NCI-H1694 treated with DMSO at 0.1 percent for 48 hours (cell line): Measurements from ENCODE around the gene SORBS2.

Source experiments
- DNase-seq: peaks from one replicate; lab custom pipeline; 2025; lab: John Stamatoyannopoulos, UW

SORBS2 gene

DNA sequence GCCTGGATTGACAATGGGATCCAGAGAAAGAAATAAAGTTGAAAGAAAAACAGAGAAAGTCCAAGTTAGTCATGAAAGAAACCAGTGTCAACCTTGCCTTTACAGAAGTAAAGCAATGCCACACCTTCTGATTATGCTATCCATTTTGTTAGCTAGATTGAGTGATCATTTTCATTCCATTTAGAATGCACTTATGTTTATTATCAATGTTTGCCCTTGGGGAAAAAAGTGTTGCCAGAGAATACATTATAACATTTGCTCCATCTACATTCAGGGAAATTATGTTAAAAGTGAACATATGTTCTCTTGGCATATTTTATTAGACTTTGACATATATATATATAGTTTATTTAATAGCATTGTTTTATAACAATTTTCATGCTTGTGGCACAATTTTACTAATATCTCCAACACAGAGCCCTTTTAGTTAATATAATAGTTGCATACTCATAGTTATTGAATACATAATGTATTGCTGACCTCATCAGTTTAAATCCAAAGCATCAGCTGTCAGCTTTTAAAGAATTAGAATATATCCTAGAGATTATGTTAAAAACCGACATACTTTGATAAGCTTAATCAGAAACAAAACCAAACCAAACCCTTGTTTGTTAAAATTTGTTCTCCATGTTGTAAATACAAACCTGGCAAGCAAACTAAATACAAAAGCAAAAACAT lies 134.2 kb downstream of the SORBS2 start:
- no peak for DNase-seq

DNA sequence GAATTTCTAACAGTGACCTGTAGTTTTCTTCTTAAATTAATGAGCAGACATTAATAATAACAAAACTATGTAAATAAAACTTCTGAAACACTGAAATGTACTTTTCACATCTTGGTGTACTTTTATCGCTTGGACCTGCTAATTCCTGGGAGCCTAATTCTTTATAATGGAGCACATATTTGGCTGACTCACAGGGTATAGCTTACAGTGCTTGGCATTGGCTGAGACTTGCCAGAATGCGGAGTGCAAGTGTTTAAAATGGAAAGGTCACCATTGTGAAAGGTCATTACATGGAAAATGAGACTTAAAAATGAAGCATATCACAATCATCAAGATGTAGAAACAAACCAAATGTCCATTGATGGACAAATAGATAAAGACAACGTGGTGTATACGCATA lies 139.4 kb downstream of the SORBS2 start:
- no peak for DNase-seq

DNA sequence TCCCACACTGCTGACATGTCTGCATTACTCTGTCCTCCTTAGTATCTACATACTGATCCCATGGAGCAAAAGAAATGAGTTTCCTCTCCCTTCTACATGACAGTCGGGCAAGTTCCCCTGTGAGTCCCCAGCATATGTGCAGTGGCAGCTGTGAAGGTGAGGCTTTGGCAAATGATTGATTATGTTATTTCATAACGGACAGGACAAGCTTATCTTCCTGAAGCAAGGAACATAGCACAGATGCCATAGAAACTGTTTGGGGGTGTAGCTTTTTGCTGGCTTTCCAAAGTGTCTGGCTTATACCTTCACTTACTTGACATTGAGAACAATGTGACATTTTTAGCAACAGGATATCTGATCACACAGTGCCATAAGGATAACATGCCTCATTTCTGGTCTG lies 139.8 kb downstream of the SORBS2 start:
- DNase-seq: no peak

DNA sequence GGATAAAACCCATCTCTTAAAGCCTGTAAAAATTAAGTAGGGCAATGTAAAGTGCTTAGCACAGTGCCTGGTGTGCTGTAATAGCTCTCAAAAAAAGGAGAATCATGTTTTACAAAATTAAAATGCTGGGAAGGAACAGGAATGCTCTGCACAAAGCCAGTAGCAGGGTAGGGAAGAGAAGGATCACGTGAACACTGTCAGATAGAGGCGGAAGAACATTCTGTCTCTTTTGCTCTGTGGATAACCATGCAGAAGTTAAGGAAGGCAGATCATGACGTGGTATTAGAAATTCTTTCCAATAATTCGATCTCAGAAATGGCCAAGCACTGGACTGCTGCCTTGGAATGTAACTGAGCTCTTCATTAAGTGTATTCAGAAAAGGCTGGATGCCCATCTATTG lies 140.5 kb downstream of the SORBS2 start:
- no peak for DNase-seq

DNA sequence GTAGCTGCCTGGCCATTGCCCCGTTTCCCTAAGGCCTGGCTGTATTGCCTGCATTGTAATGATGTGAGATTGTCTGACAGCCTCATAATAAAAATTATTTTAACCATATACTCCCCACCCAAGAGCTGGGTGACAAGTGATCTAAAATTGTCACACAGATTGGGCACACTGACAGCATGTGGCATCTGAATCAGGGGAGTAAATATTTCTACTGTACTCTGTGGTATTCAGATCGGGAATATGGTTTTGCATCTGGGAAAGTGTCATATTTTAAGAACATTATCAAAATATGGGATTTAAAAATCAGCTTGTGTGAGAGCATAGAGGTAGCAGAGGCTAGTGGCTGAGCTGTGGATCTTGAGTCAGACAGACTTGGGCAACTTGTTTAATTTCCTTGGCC lies 140.9 kb downstream of the SORBS2 start:
- DNase-seq: no peak

DNA sequence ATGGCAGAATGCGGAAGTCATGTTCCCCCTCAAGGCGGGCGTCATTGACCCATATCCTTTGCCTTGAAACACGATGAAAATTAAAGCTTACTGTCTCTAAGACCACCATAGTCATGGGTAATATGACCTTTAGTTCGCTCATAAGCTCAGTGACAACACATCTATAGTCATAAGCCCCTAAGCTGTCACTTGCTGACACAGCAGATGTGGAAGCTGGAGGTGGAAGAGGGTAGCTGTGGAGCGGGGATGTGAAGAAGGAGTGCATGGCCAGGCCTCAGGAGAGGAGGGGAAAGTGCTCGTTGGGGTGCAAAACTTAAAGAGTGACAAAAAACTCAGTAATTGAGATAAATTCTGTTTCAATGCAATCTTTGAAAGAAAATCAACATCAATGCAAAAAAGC lies 142.7 kb downstream of the SORBS2 start:
- no peak for DNase-seq

DNA sequence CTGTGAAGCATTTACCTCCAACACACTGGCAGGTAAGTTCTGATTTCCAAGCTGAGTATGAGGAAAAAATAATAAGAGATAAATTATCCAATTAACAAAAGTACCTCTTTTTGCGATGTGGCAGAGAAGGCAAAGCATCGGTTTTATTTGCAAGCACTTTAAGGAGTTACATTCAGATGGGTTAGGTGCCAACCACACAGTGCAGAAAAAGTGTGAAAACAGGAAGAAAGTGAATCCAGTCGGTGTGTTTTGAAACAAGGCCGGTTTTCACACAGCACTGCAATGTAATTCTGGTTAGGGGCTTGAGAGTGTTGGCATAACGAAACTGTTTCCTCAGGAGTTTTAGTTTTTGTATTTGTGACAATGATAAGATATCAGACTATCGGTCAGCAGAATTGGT lies 145.8 kb downstream of the SORBS2 start:
- no peak for DNase-seq

DNA sequence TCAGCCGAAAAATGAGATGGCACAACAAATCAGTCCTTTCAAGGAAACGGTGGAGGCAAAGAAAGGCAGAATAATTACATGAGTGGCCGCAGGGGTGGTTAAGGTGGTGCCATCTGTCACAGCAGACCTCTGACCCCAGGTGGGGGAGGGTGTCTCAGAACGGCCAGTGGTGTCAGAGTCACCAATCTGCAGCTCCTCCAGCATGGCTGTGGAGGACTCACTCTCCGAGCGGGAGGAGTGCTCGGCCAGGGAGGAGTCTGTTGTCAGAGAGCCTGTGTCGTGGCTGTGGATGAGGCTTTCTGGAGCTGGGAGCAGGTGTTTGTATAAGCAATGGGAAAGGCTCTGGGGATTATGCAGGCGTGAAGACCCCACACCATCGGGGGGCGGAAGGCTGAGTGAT lies 146.3 kb downstream of the SORBS2 start:
- no peak for DNase-seq

DNA sequence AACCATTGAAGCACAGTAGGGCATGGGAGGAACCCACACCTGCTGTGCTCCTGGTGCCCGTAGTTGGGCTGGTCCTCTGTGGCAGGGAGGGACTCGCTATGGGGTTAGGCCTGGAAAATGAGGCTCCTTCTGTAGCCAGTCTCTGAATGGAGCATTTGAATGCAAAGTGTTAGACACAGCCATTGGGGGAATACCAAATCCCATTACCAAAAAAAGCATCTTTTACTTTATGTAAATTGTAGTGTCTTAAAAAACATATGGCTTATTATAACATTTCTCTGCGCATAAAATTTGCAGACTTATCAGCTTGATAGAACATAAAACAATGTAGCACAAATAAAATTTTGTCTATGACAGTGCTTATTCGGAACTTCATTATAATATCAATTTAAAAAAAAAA lies 147.5 kb downstream of the SORBS2 start:
- no peak for DNase-seq

DNA sequence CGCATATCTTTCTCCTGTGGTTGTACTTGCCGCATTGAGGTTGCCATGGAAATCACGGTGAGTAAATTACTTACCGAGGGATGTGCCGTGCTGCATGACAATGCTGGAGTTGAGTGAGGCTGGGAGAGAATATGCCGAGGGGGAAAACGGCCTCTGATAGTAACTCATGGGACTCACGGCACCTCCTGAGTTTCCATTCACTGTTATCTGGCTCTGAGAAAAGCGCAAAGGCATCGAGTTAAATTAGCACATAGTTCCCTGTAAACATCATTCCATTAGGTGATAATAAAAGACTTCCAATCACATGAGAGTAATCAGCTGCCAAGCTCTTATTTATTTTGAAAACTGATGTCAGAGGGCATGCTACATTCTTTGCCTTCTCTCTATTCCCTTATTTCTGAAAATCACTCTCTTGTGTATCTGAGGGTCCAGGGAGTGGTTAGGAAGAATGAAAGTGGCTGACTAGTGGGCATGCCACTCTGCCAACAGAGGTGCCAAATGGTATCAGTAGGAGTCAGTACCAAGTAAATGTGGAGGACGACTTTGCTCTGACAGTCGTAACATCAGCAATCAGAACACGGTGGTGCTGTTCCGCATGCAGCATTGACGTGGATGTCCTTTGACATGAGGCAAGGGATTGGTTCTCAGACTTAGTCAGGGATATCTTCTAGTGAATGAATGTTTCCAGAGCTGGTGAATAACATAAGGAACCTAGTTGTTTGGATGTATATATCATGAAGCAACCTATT lies 149.8 kb downstream of the SORBS2 start:
- DNase-seq: no peak

DNA sequence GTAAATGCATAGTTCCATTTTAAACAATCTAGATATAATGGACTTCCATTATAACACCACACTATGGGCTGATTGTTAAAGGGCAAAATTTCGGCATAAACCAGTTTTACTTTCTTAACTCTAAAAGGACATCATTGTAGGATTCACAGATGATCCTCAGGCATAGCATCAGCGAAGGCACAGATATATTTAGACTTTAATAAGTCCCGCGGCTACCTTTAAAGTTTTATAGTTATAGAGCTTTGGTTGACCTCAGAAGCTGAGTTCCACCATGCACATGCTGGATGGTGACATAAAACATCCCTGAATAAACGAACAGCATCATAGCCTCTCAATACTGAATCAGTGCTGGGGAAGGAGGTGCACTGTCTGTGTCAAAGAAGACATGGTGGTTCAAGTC lies 151.7 kb downstream of the SORBS2 start:
- no peak for DNase-seq

DNA sequence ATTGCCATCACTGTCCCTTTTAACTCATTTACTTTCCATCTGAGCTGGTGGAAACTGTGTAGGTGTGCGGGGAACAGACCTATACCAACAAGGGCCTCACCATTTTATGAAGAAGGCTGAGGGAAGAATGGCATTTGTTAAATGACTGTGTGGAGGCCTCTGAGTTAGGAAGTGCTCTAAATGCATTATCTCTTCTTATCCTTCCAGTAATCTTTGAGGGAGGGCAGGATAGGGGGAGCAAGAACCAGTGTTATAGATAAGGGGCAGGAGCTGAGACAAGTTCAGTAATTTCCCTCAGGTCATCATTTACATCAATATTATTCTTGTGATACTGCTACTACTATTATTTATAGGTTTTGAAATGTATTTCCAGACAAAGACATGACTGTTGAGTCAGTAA lies 154.3 kb downstream of the SORBS2 start:
- DNase-seq: no peak

DNA sequence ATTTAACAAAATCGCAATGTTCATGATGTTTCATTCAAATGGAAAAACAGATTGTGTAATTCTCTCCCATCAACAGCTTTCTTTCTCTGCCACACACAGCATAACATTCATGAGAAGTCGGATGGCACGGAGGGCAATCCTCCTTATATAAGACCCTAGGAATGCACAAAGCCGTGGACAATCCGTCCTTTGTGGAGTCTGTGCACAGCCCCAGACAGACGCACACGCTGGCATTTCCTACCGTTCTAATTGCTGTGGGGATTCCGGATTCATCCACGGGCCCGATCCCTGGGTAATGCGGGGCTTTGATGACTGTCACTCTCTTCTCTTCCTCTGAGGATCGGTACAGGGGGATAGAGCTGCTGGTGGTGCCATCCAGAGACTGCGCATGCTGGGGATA lies 154.8 kb downstream of the SORBS2 start:
- DNase-seq: no peak

DNA sequence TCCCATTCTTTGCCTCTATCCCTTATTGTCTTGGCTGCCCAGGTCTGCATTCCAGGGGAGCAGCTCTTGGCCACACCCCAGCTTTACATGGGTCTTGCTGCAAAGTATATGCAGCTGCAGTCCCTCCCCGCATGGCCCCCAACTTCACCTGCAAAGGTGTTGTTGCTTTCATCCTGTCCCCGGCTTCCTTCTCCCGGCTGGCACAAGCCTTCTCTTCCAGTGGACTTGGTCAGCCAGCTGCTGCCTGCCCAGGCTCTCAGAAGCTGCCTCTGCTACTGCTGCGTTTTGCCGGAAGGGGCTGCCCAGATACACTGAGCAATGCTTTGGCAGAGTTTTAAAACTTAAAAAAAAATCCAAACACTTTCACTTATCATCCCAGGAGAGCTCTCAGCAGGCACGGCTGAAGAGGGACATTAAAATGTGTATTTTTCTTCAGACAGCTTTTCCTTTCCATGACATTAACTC lies 155.5 kb downstream of the SORBS2 start:
- DNase-seq: no peak

DNA sequence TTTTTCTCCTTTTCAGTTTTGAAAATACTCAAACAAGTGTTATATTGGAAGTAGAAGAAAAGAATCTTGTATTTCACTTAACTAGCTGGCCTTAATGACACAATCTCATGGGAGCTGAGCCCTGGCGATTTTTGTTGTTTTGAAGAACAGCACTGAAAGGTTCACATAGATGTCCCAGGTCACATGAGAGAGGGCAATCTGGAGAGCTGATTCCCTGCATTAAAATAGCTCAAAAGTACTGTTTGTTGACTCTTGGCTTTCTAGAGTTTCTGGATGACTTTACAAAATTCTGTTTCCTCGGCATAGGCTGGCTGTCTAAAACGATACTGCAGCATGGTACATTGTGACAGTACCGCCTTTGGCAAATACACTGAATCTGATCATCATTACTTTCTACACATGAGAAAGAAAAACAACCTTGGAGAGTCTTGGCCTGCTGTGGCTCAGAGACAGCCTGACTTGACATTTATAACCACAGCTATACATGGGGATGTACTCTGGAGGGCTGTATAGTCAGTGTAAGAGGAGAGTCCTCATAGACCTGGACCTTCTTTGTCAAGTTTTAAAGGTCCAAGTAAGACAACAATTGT lies 156.9 kb downstream of the SORBS2 start:
- DNase-seq: no peak

DNA sequence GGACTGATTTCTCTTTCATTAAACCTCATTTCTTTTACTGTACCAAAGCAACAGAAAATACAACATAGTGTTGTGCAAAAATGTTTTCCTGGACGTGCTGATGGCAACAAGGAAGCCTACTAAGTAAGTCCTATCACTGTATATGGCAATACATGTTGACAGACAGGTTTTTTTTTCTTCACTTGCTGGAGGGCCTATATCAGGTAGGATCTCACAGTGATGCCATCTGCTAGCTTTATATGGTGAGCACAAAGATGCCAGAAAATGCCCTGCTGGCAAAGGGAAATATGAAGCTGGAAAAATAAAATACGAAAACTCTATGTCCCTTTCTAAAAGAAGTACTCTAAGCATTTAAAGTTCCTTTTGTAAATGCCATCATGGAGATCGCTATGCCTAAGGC lies 157.7 kb downstream of the SORBS2 start:
- no peak for DNase-seq

DNA sequence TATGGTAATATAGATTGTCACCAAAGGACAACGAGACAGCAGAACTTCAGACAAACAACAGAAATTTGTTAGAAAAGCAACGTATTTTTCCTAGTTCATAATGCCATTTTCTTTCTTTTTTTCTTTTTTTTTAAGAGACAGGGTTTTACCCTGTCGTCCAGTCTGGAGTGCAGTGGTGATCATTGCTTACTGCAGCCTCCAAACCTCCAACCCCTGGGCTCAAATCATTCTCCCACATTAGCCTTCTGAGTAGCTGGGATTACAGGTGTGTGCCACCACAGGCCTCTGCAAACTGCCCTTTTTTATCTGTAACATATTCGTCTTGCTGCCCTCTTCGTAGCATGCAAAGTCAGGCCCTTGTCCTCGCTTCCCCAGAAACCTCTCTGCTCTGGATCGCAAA lies 160.1 kb downstream of the SORBS2 start:
- no peak for DNase-seq

DNA sequence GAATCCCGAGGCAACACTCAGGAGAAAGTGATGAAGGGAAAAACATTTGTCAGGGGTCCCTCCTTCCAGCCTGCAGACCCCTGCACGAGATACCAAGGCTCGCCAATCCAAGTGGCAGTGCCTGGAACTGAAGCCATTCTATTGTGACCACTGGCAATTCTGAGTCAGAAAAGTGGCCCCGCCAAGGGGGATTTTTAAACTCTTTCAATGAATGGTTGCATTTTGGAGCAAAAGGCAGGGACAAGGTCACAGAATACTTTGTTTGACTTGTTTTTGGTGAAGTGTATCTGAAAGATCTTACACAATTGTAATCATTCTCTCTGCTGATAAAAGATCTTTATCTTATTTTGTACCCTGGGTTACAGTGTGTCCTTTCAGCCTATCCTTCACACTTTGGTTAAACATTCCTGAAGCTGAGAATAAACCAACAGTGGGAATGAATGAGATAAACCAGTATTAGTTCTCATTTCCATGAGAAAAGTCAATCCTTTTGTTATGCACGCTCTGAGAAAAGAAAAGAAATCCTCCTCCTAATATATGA lies 160.8 kb downstream of the SORBS2 start:
- DNase-seq: no peak

DNA sequence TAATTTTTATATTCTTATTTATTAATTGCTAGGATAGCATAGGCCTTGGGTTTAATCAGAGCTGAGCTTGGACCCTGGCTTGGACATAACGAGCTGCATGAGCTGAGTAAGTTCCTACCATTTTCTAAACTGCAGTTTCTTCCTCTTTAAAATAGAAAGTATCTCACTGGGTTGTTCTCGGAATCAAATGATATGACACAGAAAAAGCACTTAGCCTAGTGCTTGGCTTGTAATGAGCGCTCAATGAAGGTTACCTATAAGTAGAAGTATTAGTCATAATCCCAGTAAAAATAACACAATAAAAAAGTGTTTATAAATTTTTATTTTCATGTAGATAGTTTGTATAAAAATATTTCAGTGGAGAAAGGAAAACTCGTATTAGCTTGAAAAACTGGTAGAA lies 163.4 kb downstream of the SORBS2 start:
- no peak for DNase-seq

DNA sequence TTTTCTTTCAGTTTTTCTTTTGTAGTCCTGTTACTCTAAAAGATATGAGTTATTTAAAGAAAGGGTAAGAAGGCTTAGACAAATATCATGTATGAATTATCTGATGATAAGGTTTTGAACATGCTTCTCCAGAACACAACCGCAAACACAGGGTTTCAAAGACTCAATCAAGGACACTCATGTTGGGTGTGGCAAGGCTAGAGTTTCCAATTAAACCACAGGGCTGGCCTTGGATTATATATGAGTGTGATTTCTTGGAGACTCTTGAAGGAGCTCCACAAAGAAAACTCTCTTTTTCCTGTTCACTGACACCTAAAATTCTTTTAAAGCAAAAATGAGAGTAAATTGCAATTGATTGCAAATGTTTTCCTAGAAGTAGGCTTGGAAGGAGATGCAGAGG lies 166.6 kb downstream of the SORBS2 start:
- no peak for DNase-seq

DNA sequence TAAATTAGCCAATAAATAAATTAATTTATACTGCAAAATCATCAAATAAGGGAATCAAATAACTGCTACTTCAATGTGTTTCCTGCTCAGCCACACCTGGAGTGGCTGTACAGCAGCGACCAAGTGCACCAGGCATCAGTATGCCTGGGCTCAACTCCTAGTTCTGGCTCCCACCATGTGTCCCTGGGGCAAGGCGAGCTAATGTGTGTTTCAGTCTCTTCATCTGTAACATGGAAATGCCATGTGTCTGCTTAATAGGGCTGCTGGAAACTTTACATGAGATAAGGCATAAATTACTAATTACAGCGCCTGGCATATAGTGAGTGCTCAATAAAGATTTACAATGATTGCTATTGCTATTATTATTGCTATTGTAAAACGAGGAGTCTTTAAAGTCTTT lies 167.6 kb downstream of the SORBS2 start:
- no peak for DNase-seq

DNA sequence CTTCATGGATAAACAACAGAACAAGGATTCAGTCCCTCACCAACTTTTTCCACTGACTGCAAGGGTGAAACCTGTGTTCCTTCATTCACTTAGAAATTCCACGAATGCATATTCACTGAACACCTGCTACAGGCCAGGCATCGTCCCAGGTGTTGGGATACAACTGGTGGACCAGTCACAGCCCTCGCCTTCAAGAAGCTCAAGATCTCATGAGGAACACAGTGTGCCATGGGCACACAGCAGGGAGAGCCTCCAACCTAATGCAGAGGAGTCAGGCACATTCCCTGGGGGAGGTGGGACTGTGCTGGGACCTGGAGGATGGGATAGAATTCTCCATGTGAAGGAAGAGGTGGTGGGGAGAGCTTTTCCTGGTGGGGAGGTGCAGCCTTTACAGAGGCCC lies 169.1 kb downstream of the SORBS2 start:
- no peak for DNase-seq
